IMR-90 (cell line): Measurements from ENCODE around the gene DUSP9. TPM values are rescaled to one million over a fixed set of nuclear protein-coding genes. Genes with fewer than 3 reads are reported as not detected.

Source experiments
- ATAC-seq: fragments of 200-7000 bp; cut with Tn5 transposase; 2 replicates; pipeline ENCODE4 v1.9.1; 2020; ENCODE audit warnings: low read depth, mild to moderate bottlenecking, moderate library complexity
- BruUV-seq: library from RNA; stranded (reverse); fragments of 400-500 nt; replicated peaks from 2 replicates; lab custom pipeline; 2021; lab: Mats Ljungman, UMichigan
- CTCF ChIA-PET: fragments of 300-600 bp; formaldehyde crosslinking; extraction: SDS; loops from one replicate; lab custom pipeline; 2021; ENCODE audit warnings: antibody characterized with exemption; lab: Yijun Ruan, JAX
- POLR2A ChIA-PET: fragments of 300-600 bp; sonication (Branson Sonifier 250); formaldehyde crosslinking; loops from one replicate; lab custom pipeline; 2022; ENCODE audit warnings: antibody characterized with exemption; ENCODE audit not compliant: unreplicated experiment; lab: Charles Lee
- DNase-seq: peaks from one replicate; pipeline ENCODE4 v3.0.0; 2013
- H2AFZ ChIP-seq: replicated peaks from 2 replicates; pipeline ENCODE3; 2013; ENCODE audit warnings: low read length, mild to moderate bottlenecking; ENCODE audit not compliant: poor library complexity
- H2AK5ac ChIP-seq: 2 replicates; pipeline ENCODE4 v1.6.1; 2013; ENCODE audit warnings: low read depth, low read length, inconsistent platforms
- H2AK9ac ChIP-seq: replicated peaks from 2 replicates; pipeline ENCODE3; 2013; ENCODE audit warnings: mild to moderate bottlenecking, low read depth, low read length, moderate library complexity; ENCODE audit not compliant: poor library complexity
- H2BK120ac ChIP-seq: 2 replicates; pipeline ENCODE4 v1.6.1; 2013; ENCODE audit warnings: low read depth, low read length, inconsistent platforms
- H2BK15ac ChIP-seq: 3 replicates; pipeline ENCODE4 v1.6.1; 2013; ENCODE audit warnings: low read depth, low read length, inconsistent platforms
- H2BK20ac ChIP-seq: 2 replicates; pipeline ENCODE4 v1.6.1; 2013; ENCODE audit warnings: low read depth, mild to moderate bottlenecking, inconsistent platforms, low read length, moderate library complexity
- H2BK5ac ChIP-seq: 2 replicates; pipeline ENCODE4 v1.6.1; 2013; ENCODE audit warnings: mild to moderate bottlenecking, low read depth, low read length, inconsistent platforms; ENCODE audit not compliant: poor library complexity, severe bottlenecking
- H3K14ac ChIP-seq: replicated peaks from 2 replicates; pipeline ENCODE4 v1.6.1; 2013; ENCODE audit warnings: low read depth, low read length, inconsistent platforms
- H3K18ac ChIP-seq: 2 replicates; pipeline ENCODE4 v1.6.1; 2013; ENCODE audit warnings: low read depth, low read length, control low read depth
- H3K23ac ChIP-seq: 2 replicates; pipeline ENCODE4 v1.6.1; 2013; ENCODE audit warnings: low read depth, low read length, inconsistent platforms
- H3K27ac ChIP-seq: 2 replicates; pipeline ENCODE4 v1.5.1; 2013; ENCODE audit warnings: mild to moderate bottlenecking, control low read depth, low read length; ENCODE audit not compliant: insufficient read depth
- H3K27me3 ChIP-seq: 2 replicates; pipeline ENCODE4 v1.6.1; 2013; ENCODE audit warnings: low read length; ENCODE audit not compliant: control insufficient read depth, insufficient read depth
- H3K36me3 ChIP-seq: 2 replicates; pipeline ENCODE4 v1.6.1; 2013; ENCODE audit warnings: low read length, mixed read lengths; ENCODE audit not compliant: control insufficient read depth, insufficient read depth
- H3K4ac ChIP-seq: 2 replicates; pipeline ENCODE4 v1.6.1; 2013; ENCODE audit warnings: low read depth, low read length, inconsistent platforms
- H3K4me1 ChIP-seq: 2 replicates; pipeline ENCODE4 v1.6.1; 2013; ENCODE audit warnings: low read length, mixed read lengths; ENCODE audit not compliant: control insufficient read depth, insufficient read depth
- H3K4me2 ChIP-seq: 2 replicates; pipeline ENCODE4 v1.6.1; 2013; ENCODE audit warnings: low read depth, mild to moderate bottlenecking, control low read depth, low read length, moderate library complexity
- H3K4me3 ChIP-seq: 2 replicates; pipeline ENCODE4 v1.5.1; 2013; ENCODE audit warnings: low read depth, mild to moderate bottlenecking, control low read depth, low read length, moderate library complexity; ENCODE audit not compliant: insufficient read depth
- H3K56ac ChIP-seq: 2 replicates; pipeline ENCODE4 v1.6.1; 2013; ENCODE audit warnings: low read length, inconsistent platforms; ENCODE audit not compliant: insufficient read depth; ENCODE audit errors: extremely low read depth
- H3K79me1 ChIP-seq, 2 experiments: 2 replicates each; pipeline ENCODE4 v1.6.1; 2013; ENCODE audit warnings: low read length in 2 of 2, inconsistent platforms in 1 of 2, low read depth in 1 of 2
- H3K9ac ChIP-seq: 2 replicates; pipeline ENCODE4 v1.6.1; 2013; ENCODE audit warnings: low read depth, low read length, control low read depth
- H3K9me1 ChIP-seq: 2 replicates; pipeline ENCODE4 v1.6.1; 2013; ENCODE audit warnings: low read length, inconsistent platforms; ENCODE audit not compliant: insufficient read depth
- H3K9me3 ChIP-seq: 2 replicates; pipeline ENCODE4 v1.6.1; 2013; ENCODE audit warnings: low read length; ENCODE audit not compliant: control insufficient read depth, insufficient read depth
- H4K20me1 ChIP-seq: 2 replicates; pipeline ENCODE4 v1.6.1; 2013; ENCODE audit warnings: low read length, inconsistent platforms; ENCODE audit not compliant: insufficient read depth
- H4K5ac ChIP-seq: 2 replicates; pipeline ENCODE4 v1.6.1; 2013; ENCODE audit warnings: mild to moderate bottlenecking, low read depth, low read length, control low read depth
- H4K8ac ChIP-seq, 2 experiments: 2 replicates each; pipeline ENCODE4 v1.6.1; 2013; ENCODE audit warnings: low read depth in 2 of 2, low read length in 2 of 2, control low read depth in 1 of 2, inconsistent platforms in 1 of 2
- H4K91ac ChIP-seq: 2 replicates; pipeline ENCODE4 v1.6.1; 2013; ENCODE audit warnings: low read depth, low read length, inconsistent platforms; ENCODE audit not compliant: insufficient read depth
- BHLHE40 ChIP-seq: fragments of 150-350 bp; IDR thresholded peaks from 2 replicates; pipeline ENCODE4 v1.6.1; 2016; ENCODE audit warnings: mild to moderate bottlenecking, low read depth, low read length
- CEBPB ChIP-seq: IDR thresholded peaks from 2 replicates; pipeline ENCODE4 v1.6.1; 2012; ENCODE audit warnings: low read depth, low read length, improper control_type of control experiment
- MAZ ChIP-seq: IDR thresholded peaks from 2 replicates; pipeline ENCODE4 v1.6.1; 2012; ENCODE audit warnings: low read depth, mild to moderate bottlenecking, low read length, improper control_type of control experiment, moderate library complexity, borderline replicate concordance
- MXI1 ChIP-seq: IDR thresholded peaks from 2 replicates; pipeline ENCODE4 v1.6.1; 2012; ENCODE audit warnings: low read depth, mild to moderate bottlenecking, low read length, moderate library complexity, borderline replicate concordance
- RAD21 ChIP-seq: IDR thresholded peaks from 2 replicates; pipeline ENCODE4 v1.6.1; 2012; ENCODE audit warnings: low read length, improper control_type of control experiment
- RCOR1 ChIP-seq: IDR thresholded peaks from 2 replicates; pipeline ENCODE4 v1.6.1; 2012; ENCODE audit warnings: mild to moderate bottlenecking, low read length, improper control_type of control experiment; ENCODE audit not compliant: insufficient replicate concordance
- SMC3 ChIP-seq: fragments of 150-350 bp; IDR thresholded peaks from 2 replicates; pipeline ENCODE4 v1.6.1; 2016; ENCODE audit warnings: low read depth, mild to moderate bottlenecking, antibody characterized with exemption, low read length, moderate library complexity
- WGBS, 2 experiments: methylation state at CpG; one replicate each; pipeline versions ENCODE4 v1.1.5 to v1.1.7; 2013; ENCODE audit warnings: missing lambda C conversion rate in 2 of 2; ENCODE audit not compliant: insufficient read length in 1 of 2; ENCODE audit errors: extremely low coverage in 2 of 2; 5-methylcytosine and 5-hydroxymethylcytosine counted together
- dilution Hi-C: fragments of 300-500 bp; cut with HindIII; formaldehyde crosslinking; loops from one replicate; pipeline ENCODE4 v1.14.3; 2018; ENCODE audit warnings: low sequenced_read_pairs; ENCODE audit not compliant: unreplicated experiment
- in situ Hi-C: fragments of 300-500 bp; cut with MboI; formaldehyde crosslinking; loops from 3 replicates; pipeline ENCODE4 v1.14.3; 2019; ENCODE audit warnings: low sequenced_read_pairs, inconsistent platforms, mixed read lengths
- intact Hi-C: fragments of 100-400 bp; cut with micrococcal nuclease; formaldehyde crosslinking; loops from 2 replicates; pipeline ENCODE4 v1.10.0; 2022
- polyA plus RNA-seq, 3 experiments: library from polyadenylated mRNA; depleted of rRNA; stranded (reverse); fragments of >200 nt; gene quantifications; 2 replicates each; pipeline ENCODE4 v1.2.3, GENCODE V29; 2012; ENCODE audit warnings: low replicate concordance in 1 of 3
- total RNA-seq: library from RNA; depleted of rRNA; stranded (reverse); fragments of >200 nt; gene quantifications from 2 replicates; pipeline ENCODE4 v1.2.3, GENCODE V29; 2012
- TF ChIP-seq, protein P1 (sequence below): fragments of 150-350 bp; IDR thresholded peaks from 2 replicates; pipeline ENCODE4 v1.6.1; 2017; ENCODE audit warnings: mild to moderate bottlenecking, antibody characterized with exemption, low read length, low read depth
- TF ChIP-seq, protein P2 (sequence below): conservative IDR thresholded peaks from 2 replicates; pipeline ENCODE4 v1.5.1; 2012; ENCODE audit warnings: mild to moderate bottlenecking, low read depth, low read length, improper control_type of control experiment

DUSP9 gene
- total and polyA plus RNA-seq, 2 of the 4 experiments (the other 2 are of a cell fraction) = under 0.01 to 0.09 TPM

DNA sequence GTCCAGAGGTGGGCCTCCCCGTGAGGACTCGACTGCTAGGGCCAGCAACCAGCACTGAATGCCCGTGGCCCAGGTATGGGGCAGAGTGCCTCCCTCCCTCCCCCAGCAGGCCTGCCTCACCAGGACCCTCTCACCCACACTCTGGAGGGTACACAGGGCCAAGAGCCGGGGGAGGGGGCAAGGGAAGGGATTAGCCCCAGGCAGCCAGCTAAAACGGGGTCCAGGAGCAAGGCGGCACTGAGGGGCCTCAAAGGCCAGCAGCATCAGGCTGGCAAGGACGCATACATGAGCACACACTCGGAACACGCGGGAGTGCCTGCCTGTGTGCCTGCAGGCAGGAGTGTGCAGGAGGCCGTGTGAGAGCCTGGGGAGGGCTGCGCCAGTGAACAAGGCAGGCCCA, 18.3 kb upstream of the DUSP9 start:
- intact Hi-C loops (loop anchor here (1.0 kb wide), 1 partner anchor 15 kb away; no protein-coding TSS in a partner anchor), dilution Hi-C loops (no loop called here), in situ Hi-C loops (no loop called here)
- Histone ChIP-seq H3K9me1 (no peaks in the 10 kb centered on the region), H3K4me3 (no peak overlapping the region), H3K27me3 (peaks cover 24% of the 10 kb centered on the region), H3K23ac (no peak overlapping the region), H2BK15ac (no peak overlapping the region), H2AK5ac (no peak overlapping the region), H2BK120ac (no peak overlapping the region), H4K5ac (no peak overlapping the region), H3K18ac (no peak overlapping the region), H4K20me1 (no peaks in the 10 kb centered on the region), H4K8ac (no peak overlapping the region), H3K4me2 (no peak overlapping the region), H2AK9ac (no peak overlapping the region), H2BK5ac (no peak overlapping the region), H4K91ac (no peak overlapping the region), H2BK20ac (no peak overlapping the region), H3K9ac (no peak overlapping the region), H3K56ac (no peak overlapping the region), H3K36me3 (no peaks in the 10 kb centered on the region), H3K4me1 (no peaks in the 10 kb centered on the region), H2AFZ (no peak overlapping the region), H3K4ac (no peak overlapping the region), H3K79me1 (no peaks in the 10 kb centered on the region), H3K9me3 (peaks cover 8% of the 10 kb centered on the region), H3K14ac (no peak overlapping the region), H3K27ac (no peak overlapping the region)
- WGBS, 2 experiments = 82% methylated on average over 8 of the region's 12 CpGs; no CpG with 5 or more reads in 1 of the 2 experiments
- CTCF ChIA-PET = no interaction called here
- TF ChIP-seq MAZ (no peak), RCOR1 (no peak), CEBPB (no peak), BHLHE40 (no peak), RAD21 (no peak), MXI1 (no peak), SMC3 (no peak)
- TF ChIP-seq, protein P1, sequence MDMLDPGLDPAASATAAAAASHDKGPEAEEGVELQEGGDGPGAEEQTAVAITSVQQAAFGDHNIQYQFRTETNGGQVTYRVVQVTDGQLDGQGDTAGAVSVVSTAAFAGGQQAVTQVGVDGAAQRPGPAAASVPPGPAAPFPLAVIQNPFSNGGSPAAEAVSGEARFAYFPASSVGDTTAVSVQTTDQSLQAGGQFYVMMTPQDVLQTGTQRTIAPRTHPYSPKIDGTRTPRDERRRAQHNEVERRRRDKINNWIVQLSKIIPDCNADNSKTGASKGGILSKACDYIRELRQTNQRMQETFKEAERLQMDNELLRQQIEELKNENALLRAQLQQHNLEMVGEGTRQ = no peak
- TF ChIP-seq, protein P2, sequence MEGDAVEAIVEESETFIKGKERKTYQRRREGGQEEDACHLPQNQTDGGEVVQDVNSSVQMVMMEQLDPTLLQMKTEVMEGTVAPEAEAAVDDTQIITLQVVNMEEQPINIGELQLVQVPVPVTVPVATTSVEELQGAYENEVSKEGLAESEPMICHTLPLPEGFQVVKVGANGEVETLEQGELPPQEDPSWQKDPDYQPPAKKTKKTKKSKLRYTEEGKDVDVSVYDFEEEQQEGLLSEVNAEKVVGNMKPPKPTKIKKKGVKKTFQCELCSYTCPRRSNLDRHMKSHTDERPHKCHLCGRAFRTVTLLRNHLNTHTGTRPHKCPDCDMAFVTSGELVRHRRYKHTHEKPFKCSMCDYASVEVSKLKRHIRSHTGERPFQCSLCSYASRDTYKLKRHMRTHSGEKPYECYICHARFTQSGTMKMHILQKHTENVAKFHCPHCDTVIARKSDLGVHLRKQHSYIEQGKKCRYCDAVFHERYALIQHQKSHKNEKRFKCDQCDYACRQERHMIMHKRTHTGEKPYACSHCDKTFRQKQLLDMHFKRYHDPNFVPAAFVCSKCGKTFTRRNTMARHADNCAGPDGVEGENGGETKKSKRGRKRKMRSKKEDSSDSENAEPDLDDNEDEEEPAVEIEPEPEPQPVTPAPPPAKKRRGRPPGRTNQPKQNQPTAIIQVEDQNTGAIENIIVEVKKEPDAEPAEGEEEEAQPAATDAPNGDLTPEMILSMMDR = no peak
- no TSS peak for BruUV-seq
- POLR2A ChIA-PET = no interaction called here
- ATAC-seq (no peak), DNase-seq (no peak)
